ENCODE measurements around the gene EREG. TPM values are rescaled to one million over a fixed set of nuclear protein-coding genes. Genes with fewer than 3 reads are reported as not detected.

EREG gene, protein sequence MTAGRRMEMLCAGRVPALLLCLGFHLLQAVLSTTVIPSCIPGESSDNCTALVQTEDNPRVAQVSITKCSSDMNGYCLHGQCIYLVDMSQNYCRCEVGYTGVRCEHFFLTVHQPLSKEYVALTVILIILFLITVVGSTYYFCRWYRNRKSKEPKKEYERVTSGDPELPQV
- total RNA-seq (ENCODE audit: unreplicated experiment) = not detected
- long read RNA-seq = 0 reads

DNA sequence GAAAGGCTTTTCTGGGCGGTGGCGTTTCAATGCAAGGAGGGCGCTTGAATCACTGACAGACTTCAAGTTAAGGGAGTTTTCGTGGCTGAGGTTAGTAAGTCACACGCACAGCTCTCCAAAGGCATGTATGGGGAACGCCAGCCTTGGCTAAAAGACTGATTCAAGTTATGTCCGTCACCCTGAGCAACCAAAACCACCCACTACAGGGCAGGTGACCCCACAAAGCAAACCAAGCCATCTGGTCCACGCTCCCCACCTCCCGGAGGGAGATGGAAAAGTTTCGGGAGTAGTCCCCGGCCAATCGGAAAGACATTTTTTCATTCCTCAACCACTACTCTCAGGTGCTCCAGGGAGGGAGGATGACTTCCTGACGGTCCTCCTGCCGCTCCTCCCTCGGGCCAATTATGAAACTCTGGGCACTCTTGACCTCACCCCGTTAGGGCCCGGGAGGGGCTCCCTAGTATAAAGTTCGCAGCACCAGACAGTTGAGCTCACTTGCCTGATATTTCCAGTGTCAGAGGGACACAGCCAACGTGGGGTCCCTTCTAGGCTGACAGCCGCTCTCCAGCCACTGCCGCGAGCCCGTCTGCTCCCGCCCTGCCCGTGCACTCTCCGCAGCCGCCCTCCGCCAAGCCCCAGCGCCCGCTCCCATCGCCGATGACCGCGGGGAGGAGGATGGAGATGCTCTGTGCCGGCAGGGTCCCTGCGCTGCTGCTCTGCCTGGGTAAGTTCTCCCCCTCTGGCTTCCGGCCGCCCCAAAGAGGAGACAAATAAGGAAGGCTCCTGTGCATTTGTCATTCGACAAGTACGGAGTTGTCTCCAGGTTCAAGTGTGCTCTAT, at the start of gene EREG:
Gene EREG (plus strand): TSS at position 494 of the 840 bp plus-strand sequence. CDS start 164 bp downstream, at position 658.
- H3K36me3 Mint-ChIP-seq (ENCODE audit: low read depth, unreplicated experiment) = no peaks in the 10 kb centered on the region
- H3K27ac Mint-ChIP-seq (ENCODE audit: unreplicated experiment) = no peak within 1 kb of the TSS
- TF ChIP-seq, protein P1, sequence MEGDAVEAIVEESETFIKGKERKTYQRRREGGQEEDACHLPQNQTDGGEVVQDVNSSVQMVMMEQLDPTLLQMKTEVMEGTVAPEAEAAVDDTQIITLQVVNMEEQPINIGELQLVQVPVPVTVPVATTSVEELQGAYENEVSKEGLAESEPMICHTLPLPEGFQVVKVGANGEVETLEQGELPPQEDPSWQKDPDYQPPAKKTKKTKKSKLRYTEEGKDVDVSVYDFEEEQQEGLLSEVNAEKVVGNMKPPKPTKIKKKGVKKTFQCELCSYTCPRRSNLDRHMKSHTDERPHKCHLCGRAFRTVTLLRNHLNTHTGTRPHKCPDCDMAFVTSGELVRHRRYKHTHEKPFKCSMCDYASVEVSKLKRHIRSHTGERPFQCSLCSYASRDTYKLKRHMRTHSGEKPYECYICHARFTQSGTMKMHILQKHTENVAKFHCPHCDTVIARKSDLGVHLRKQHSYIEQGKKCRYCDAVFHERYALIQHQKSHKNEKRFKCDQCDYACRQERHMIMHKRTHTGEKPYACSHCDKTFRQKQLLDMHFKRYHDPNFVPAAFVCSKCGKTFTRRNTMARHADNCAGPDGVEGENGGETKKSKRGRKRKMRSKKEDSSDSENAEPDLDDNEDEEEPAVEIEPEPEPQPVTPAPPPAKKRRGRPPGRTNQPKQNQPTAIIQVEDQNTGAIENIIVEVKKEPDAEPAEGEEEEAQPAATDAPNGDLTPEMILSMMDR (IDR thresholded peaks at IDR 0.05; ENCODE audit: unreplicated experiment) = no peak
- no peaks in the 10 kb centered on the region for H3K9me3 Mint-ChIP-seq (ENCODE audit: unreplicated experiment)
- peak; percentile 54 for DNase-seq (ENCODE audit: low spot score)
- H3K4me3 Mint-ChIP-seq (ENCODE audit: unreplicated experiment) = peak within 1 kb of the TSS; percentile 87
- H3K4me1 Mint-ChIP-seq (ENCODE audit: unreplicated experiment) = peaks cover 7% of the 10 kb centered on the region
- H3K27me3 Mint-ChIP-seq (ENCODE audit: unreplicated experiment) = peaks cover 4% of the 10 kb centered on the region

- Mint-ChIP-seq H3K36me3 (ENCODE audit: low read depth, unreplicated experiment) (no peaks in the 10 kb centered on the region), H3K4me1 (ENCODE audit: unreplicated experiment) (no peaks in the 10 kb centered on the region), H3K27me3 (ENCODE audit: unreplicated experiment) (no peaks in the 10 kb centered on the region), H3K27ac (ENCODE audit: unreplicated experiment) (no peak overlapping the region), H3K9me3 (ENCODE audit: unreplicated experiment) (no peaks in the 10 kb centered on the region), H3K4me3 (ENCODE audit: unreplicated experiment) (no peak overlapping the region)
- TF ChIP-seq, protein P1 (IDR thresholded peaks at IDR 0.05; ENCODE audit: unreplicated experiment) = no peak
- no peak for DNase-seq (ENCODE audit: low spot score)
Observed at GRCh38 chr4:74315376-74315775, 49.6 kb upstream of the EREG start.

DNA sequence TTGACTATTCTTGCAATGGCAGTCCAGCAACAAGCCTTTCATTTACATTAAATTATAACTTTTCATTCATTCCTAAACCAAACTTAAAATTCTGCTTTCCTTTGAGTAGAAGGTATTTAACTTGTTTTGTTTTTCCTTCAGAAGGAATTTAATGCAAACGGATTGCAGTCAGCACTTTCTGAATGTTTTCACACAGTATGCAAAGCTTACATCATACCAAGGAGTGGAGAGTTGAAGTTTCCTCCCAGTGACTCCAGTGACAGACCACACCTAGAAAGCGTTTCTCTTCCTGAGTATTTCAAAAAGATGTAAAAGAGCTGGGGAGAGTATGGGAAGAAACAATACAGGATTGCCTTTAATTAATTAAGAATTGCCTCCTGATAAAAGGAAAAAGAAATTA, 48.5 kb upstream of the EREG start:
- Mint-ChIP-seq H3K4me3 (ENCODE audit: unreplicated experiment) (no peak overlapping the region), H3K4me1 (ENCODE audit: unreplicated experiment) (no peaks in the 10 kb centered on the region), H3K27ac (ENCODE audit: unreplicated experiment) (no peak overlapping the region), H3K27me3 (ENCODE audit: unreplicated experiment) (no peaks in the 10 kb centered on the region), H3K9me3 (ENCODE audit: unreplicated experiment) (no peaks in the 10 kb centered on the region), H3K36me3 (ENCODE audit: low read depth, unreplicated experiment) (no peaks in the 10 kb centered on the region)
- TF ChIP-seq, protein P1 (IDR thresholded peaks at IDR 0.05; ENCODE audit: unreplicated experiment) = no peak
- no peak for DNase-seq (ENCODE audit: low spot score)

DNA sequence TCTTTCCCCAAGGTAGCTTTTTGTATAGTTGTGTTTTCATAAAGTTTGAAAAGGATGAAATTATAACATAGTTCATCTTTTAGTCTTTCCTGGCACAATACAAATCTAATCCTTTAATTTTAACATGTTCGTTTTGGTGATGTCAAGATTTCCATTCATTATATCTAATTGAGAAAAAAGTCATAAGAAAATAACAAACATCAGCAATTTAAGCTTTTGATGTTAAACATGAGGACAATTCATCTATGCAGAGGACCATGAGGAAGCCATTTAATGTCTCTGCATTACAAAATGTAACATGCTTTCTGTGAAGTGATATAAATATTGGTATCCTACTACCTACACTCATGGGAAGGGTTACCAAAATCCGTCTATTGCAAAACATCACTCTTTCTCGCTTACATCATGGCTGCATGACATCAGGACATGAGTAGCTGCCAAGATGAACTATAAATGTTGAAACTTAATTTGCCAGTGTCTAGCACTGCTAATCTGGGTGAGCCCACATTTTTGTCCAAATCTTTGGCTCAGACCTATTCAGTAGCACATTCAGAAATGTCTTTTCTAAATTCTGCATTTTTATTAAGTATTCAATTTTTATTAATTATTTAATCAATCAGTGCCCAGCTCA, 47.2 kb upstream of the EREG start:
- Mint-ChIP-seq H3K9me3 (ENCODE audit: unreplicated experiment) (no peaks in the 10 kb centered on the region), H3K27me3 (ENCODE audit: unreplicated experiment) (no peaks in the 10 kb centered on the region), H3K4me1 (ENCODE audit: unreplicated experiment) (no peaks in the 10 kb centered on the region), H3K4me3 (ENCODE audit: unreplicated experiment) (no peak overlapping the region), H3K27ac (ENCODE audit: unreplicated experiment) (no peak overlapping the region), H3K36me3 (ENCODE audit: low read depth, unreplicated experiment) (no peaks in the 10 kb centered on the region)
- no peak for DNase-seq (ENCODE audit: low spot score)
- TF ChIP-seq, protein P1 (IDR thresholded peaks at IDR 0.05; ENCODE audit: unreplicated experiment) = no peak
